Mesenchymal stem cell (in vitro differentiated cells and primary cell): ENCODE results near the gene RLF.

Experiments used
- DNase-seq: peaks from one replicate; pipeline ENCODE4 v3.0.0-alpha.2; 2013
- H2AFZ ChIP-seq: one replicate; pipeline ENCODE4 v1.6.1; 2013; ENCODE audit warnings: low read depth, mild to moderate bottlenecking, control low read depth, inconsistent platforms, low read length, moderate library complexity
- H2AK5ac ChIP-seq: 2 replicates; pipeline ENCODE4 v1.6.1; 2013; ENCODE audit warnings: low read length, moderate library complexity, mild to moderate bottlenecking, inconsistent platforms; ENCODE audit not compliant: severe bottlenecking
- H2BK120ac ChIP-seq: one replicate; pipeline ENCODE4 v1.6.1; 2013; ENCODE audit warnings: low read depth, mild to moderate bottlenecking, inconsistent platforms, low read length, moderate library complexity
- H2BK12ac ChIP-seq, 2 experiments: one replicate each; pipeline ENCODE4 v1.6.1; 2013; ENCODE audit warnings: inconsistent platforms in 2 of 2, low read length in 2 of 2, mild to moderate bottlenecking in 2 of 2, moderate library complexity in 2 of 2, control low read depth in 1 of 2
- H2BK15ac ChIP-seq: one replicate; pipeline ENCODE4 v1.6.1; 2013; ENCODE audit warnings: mild to moderate bottlenecking, low read depth, inconsistent platforms; ENCODE audit not compliant: poor library complexity, severe bottlenecking
- H2BK5ac ChIP-seq: 2 replicates; pipeline ENCODE4 v1.6.1; 2013; ENCODE audit warnings: low read depth, mild to moderate bottlenecking, low read length, control low read depth, inconsistent platforms; ENCODE audit not compliant: poor library complexity, severe bottlenecking
- H3K14ac ChIP-seq, 2 experiments: one replicate each; pipeline ENCODE4 v1.6.1; 2013; ENCODE audit warnings: inconsistent platforms in 2 of 2, low read length in 2 of 2, control low read depth in 1 of 2, mild to moderate bottlenecking in 1 of 2, moderate library complexity in 1 of 2
- H3K18ac ChIP-seq, 2 experiments: one replicate each; pipeline ENCODE4 v1.6.1; 2013; ENCODE audit warnings: inconsistent platforms in 2 of 2, low read length in 2 of 2, control low read depth in 1 of 2, low read depth in 1 of 2, mild to moderate bottlenecking in 1 of 2
- H3K23ac ChIP-seq, 2 experiments: one replicate each; pipeline ENCODE4 v1.6.1; 2013; ENCODE audit warnings: inconsistent platforms in 2 of 2, low read length in 2 of 2, mild to moderate bottlenecking in 2 of 2, moderate library complexity in 2 of 2, control low read depth in 1 of 2
- H3K27ac ChIP-seq: 2 replicates; pipeline ENCODE4 v1.5.1; 2013; ENCODE audit warnings: mild to moderate bottlenecking, moderate library complexity, low read length, control low read depth, inconsistent platforms; ENCODE audit not compliant: poor library complexity, severe bottlenecking
- H3K27me3 ChIP-seq, 2 experiments: 2 replicates each; pipeline versions ENCODE4 v1.6.1 to v1.7.0; 2013; ENCODE audit warnings: low read length in 2 of 2, mild to moderate bottlenecking in 2 of 2, moderate library complexity in 2 of 2, control low read depth in 1 of 2, inconsistent platforms in 1 of 2; ENCODE audit not compliant: control insufficient read depth in 1 of 2, insufficient read depth in 1 of 2
- H3K36me3 ChIP-seq, 2 experiments: 2 replicates each; pipeline versions ENCODE4 v1.6.1 to v1.7.0; 2013; ENCODE audit warnings: low read length in 2 of 2, control low read depth in 1 of 2, inconsistent platforms in 1 of 2, low read depth in 1 of 2, mild to moderate bottlenecking in 1 of 2; ENCODE audit not compliant: insufficient read depth in 2 of 2, control insufficient read depth in 1 of 2
- H3K4ac ChIP-seq, 2 experiments: one replicate each; pipeline ENCODE4 v1.6.1; 2013; ENCODE audit warnings: inconsistent platforms in 2 of 2, low read length in 2 of 2, mild to moderate bottlenecking in 2 of 2, moderate library complexity in 2 of 2, control low read depth in 1 of 2, low read depth in 1 of 2
- H3K4me1 ChIP-seq: 2 replicates; pipeline ENCODE4 v1.6.1; 2013; ENCODE audit warnings: low read depth, low read length, control low read depth; ENCODE audit not compliant: control insufficient read depth, insufficient read depth
- H3K4me2 ChIP-seq: 2 replicates; pipeline ENCODE4 v1.6.1; 2013; ENCODE audit warnings: low read length, mild to moderate bottlenecking, inconsistent platforms; ENCODE audit not compliant: poor library complexity, severe bottlenecking
- H3K4me3 ChIP-seq, 2 experiments: 2 replicates each; pipeline versions ENCODE4 v1.5.1 to v1.7.0; 2013; ENCODE audit warnings: low read length in 2 of 2, mild to moderate bottlenecking in 2 of 2, control low read depth in 1 of 2, low read depth in 1 of 2; ENCODE audit not compliant: insufficient read depth in 1 of 2
- H3K79me1 ChIP-seq: replicated peaks from 2 replicates; pipeline ENCODE4 v1.6.1; 2013; ENCODE audit warnings: mild to moderate bottlenecking, control low read depth, low read length, inconsistent platforms; ENCODE audit not compliant: poor library complexity, severe bottlenecking
- H3K9ac ChIP-seq: 2 replicates; pipeline ENCODE4 v1.7.0; 2013; ENCODE audit warnings: mild to moderate bottlenecking, low read length, moderate library complexity
- H3K9me3 ChIP-seq: 2 replicates; pipeline ENCODE4 v1.7.0; 2013; ENCODE audit warnings: mild to moderate bottlenecking, low read length; ENCODE audit not compliant: control insufficient read depth
- H4K8ac ChIP-seq: one replicate; pipeline ENCODE4 v1.6.1; 2013; ENCODE audit warnings: inconsistent platforms, mild to moderate bottlenecking, low read length, moderate library complexity
- H4K91ac ChIP-seq: one replicate; pipeline ENCODE4 v1.6.1; 2013; ENCODE audit warnings: mild to moderate bottlenecking, low read length, inconsistent platforms
- WGBS: methylation state at CpG from one replicate; pipeline ENCODE4 v1.1.7; 2013; ENCODE audit warnings: mixed read lengths; 5-methylcytosine and 5-hydroxymethylcytosine counted together

The RLF gene

GRCh38 chr1:40221977-40222772 is 61.0 kb downstream of the RLF start:
- H3K14ac ChIP-seq = no peak overlapping the region
- WGBS = 85% methylated on average over 2 of the region's 3 CpGs
- H3K27me3 ChIP-seq = no peaks in the 10 kb centered on the region
- H4K8ac ChIP-seq = no peak overlapping the region
- no peak overlapping the region for H3K4me3 ChIP-seq
- peaks cover 12% of the 10 kb centered on the region for H3K79me1 ChIP-seq
- H3K27ac ChIP-seq = no peak overlapping the region
- H3K36me3 ChIP-seq = peaks cover 4 to 26% of the 10 kb centered on the region in 2 experiments
- H4K91ac ChIP-seq = no peak overlapping the region
- no peak overlapping the region for H3K23ac ChIP-seq
- no peaks in the 10 kb centered on the region for H3K9me3 ChIP-seq
- no peak overlapping the region for H3K9ac ChIP-seq
- no peak overlapping the region for H2BK12ac ChIP-seq
- H3K4me2 ChIP-seq = no peak overlapping the region
- no peak overlapping the region for H2BK120ac ChIP-seq
- H2BK15ac ChIP-seq = no peak overlapping the region
- H3K4ac ChIP-seq = no peak overlapping the region
- DNase-seq = no peak
- no peak overlapping the region for H2BK5ac ChIP-seq
- H3K18ac ChIP-seq = no peak overlapping the region
- H2AK5ac ChIP-seq = no peak overlapping the region
- H2AFZ ChIP-seq = no peak overlapping the region
- H3K4me1 ChIP-seq = no peaks in the 10 kb centered on the region

GRCh38 chr1:40224040-40224439 is 62.9 kb downstream of the RLF start:
- H3K79me1 ChIP-seq = peaks cover 19% of the 10 kb centered on the region
- no peaks in the 10 kb centered on the region for H3K27me3 ChIP-seq
- H4K8ac ChIP-seq = no peak overlapping the region
- H3K9me3 ChIP-seq = no peaks in the 10 kb centered on the region
- no peak overlapping the region for H2AK5ac ChIP-seq
- H3K14ac ChIP-seq = no peak overlapping the region
- no peak overlapping the region for H2BK120ac ChIP-seq
- peaks cover 6 to 26% of the 10 kb centered on the region in 2 experiments for H3K36me3 ChIP-seq
- H3K4me3 ChIP-seq = no peak overlapping the region
- H2BK5ac ChIP-seq = no peak overlapping the region
- no peak overlapping the region for H2AFZ ChIP-seq
- H2BK12ac ChIP-seq = no peak overlapping the region
- WGBS = 100% methylated on average over 4 of the region's 6 CpGs
- H4K91ac ChIP-seq = no peak overlapping the region
- H3K4ac ChIP-seq = no peak overlapping the region
- no peak overlapping the region for H3K27ac ChIP-seq
- no peaks in the 10 kb centered on the region for H3K4me1 ChIP-seq
- no peak overlapping the region for H3K9ac ChIP-seq
- H3K18ac ChIP-seq = no peak overlapping the region
- no peak for DNase-seq
- H3K4me2 ChIP-seq = no peak overlapping the region
- no peak overlapping the region for H2BK15ac ChIP-seq
- no peak overlapping the region for H3K23ac ChIP-seq

GRCh38 chr1:40226192-40226591 is 65.0 kb downstream of the RLF start:
- WGBS = over 99% methylated on average over 3 of the region's 3 CpGs
- Histone ChIP-seq H3K27me3 (no peaks in the 10 kb centered on the region), H3K4ac (no peak overlapping the region), H3K27ac (no peak overlapping the region), H2BK5ac (no peak overlapping the region), H2AK5ac (no peak overlapping the region), H3K18ac (no peak overlapping the region), H2BK120ac (no peak overlapping the region), H3K4me1 (no peaks in the 10 kb centered on the region), H2BK15ac (no peak overlapping the region), H3K4me3 (no peak overlapping the region), H2AFZ (no peak overlapping the region), H3K9ac (no peak overlapping the region), H3K14ac (no peak overlapping the region), H4K8ac (no peak overlapping the region), H3K79me1 (peaks cover 14% of the 10 kb centered on the region), H2BK12ac (no peak overlapping the region), H3K9me3 (no peaks in the 10 kb centered on the region), H4K91ac (no peak overlapping the region), H3K23ac (no peak overlapping the region), H3K4me2 (no peak overlapping the region), H3K36me3 (peaks cover 6 to 28% of the 10 kb centered on the region in 2 experiments)
- no peak for DNase-seq

- Histone ChIP-seq H3K14ac (no peak overlapping the region), H3K36me3 (peaks cover 15 to 67% of the 10 kb centered on the region in 2 experiments), H3K23ac (peak overlapping the region in 1 of 2 experiments; percentile 72), H3K4ac (no peak overlapping the region), H2BK5ac (no peak overlapping the region), H4K8ac (no peak overlapping the region), H3K27me3 (no peaks in the 10 kb centered on the region), H3K18ac (no peak overlapping the region), H3K9ac (no peak overlapping the region), H2AK5ac (no peak overlapping the region), H2BK12ac (no peak overlapping the region), H3K9me3 (no peaks in the 10 kb centered on the region), H3K4me2 (no peak overlapping the region), H2AFZ (no peak overlapping the region), H2BK120ac (no peak overlapping the region), H3K27ac (no peak overlapping the region), H3K79me1 (peaks cover 18% of the 10 kb centered on the region), H3K4me1 (no peaks in the 10 kb centered on the region), H3K4me3 (no peak overlapping the region), H4K91ac (no peak overlapping the region), H2BK15ac (no peak overlapping the region)
- no peak for DNase-seq
- WGBS = 100% methylated on average over 4 of the region's 4 CpGs
Measured at GRCh38 chr1:40232444-40232843, 71.3 kb downstream of the RLF start.
